OCI-LY3 (cell line): ENCODE data around the gene PTPRD.

ENCODE experiments used
- EZH2phosphoT487 ChIP-seq: fragments of 200-600 bp; shearing (Covaris generic); IDR thresholded peaks from 2 replicates; pipeline ENCODE4 v1.6.1; 2018; ENCODE audit warnings: antibody characterized with exemption, mixed run types, low read depth
- TF ChIP-seq, protein P1 (sequence below): fragments of 200-600, 300-600 bp; sonication (generic); IDR thresholded peaks from 2 replicates; pipeline ENCODE4 v1.5.1; 2014; ENCODE audit warnings: antibody characterized with exemption, low read length, low read depth

DNA sequence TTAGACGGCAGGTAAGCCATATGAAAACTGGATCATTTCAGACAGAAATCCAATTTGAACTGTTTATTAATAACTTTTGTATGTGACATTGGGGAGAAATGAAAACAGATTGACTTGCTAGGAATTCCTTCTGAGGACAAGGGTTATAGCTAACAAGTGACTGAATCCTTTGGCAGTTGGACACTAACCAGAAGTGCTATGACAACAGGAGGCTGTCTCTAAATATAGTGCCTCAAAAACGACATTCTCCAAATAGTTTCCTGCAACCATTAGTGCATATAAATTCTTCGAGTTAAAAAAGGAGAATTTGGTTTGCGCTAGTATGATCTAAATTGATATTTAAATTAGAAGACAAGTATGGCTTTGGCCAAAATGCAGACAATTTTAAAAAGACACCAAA, 338.6 kb downstream of the PTPRD start:
- TF ChIP-seq, protein P1, sequence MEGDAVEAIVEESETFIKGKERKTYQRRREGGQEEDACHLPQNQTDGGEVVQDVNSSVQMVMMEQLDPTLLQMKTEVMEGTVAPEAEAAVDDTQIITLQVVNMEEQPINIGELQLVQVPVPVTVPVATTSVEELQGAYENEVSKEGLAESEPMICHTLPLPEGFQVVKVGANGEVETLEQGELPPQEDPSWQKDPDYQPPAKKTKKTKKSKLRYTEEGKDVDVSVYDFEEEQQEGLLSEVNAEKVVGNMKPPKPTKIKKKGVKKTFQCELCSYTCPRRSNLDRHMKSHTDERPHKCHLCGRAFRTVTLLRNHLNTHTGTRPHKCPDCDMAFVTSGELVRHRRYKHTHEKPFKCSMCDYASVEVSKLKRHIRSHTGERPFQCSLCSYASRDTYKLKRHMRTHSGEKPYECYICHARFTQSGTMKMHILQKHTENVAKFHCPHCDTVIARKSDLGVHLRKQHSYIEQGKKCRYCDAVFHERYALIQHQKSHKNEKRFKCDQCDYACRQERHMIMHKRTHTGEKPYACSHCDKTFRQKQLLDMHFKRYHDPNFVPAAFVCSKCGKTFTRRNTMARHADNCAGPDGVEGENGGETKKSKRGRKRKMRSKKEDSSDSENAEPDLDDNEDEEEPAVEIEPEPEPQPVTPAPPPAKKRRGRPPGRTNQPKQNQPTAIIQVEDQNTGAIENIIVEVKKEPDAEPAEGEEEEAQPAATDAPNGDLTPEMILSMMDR, result no peak
- no peak for TF ChIP-seq EZH2phosphoT487
